Stimulated activated effector memory CD8-positive, alpha-beta T cell treated with anti-CD3 and anti-CD28 coated beads, Interleukin-12 subunit alpha, Interleukin-12 subunit beta, amount 100 ng/mL, for 72 hours (primary cell): Measurements from ENCODE around the gene TRIM24.
"Not testable (repeated sequence)": the region's sequence is repeated elsewhere in the genome, so short reads cannot be mapped to it uniquely, and the experiment has no call there.

Experiments used
- ATAC-seq: fragments of 150-1000 bp; cut with Tn5 transposase; 2 replicates; pipeline ENCODE4 v1.10.0; 2021
- DNase-seq, 2 donors: peaks; one replicate each; pipeline ENCODE4 v3.0.0; 2021 to 2022; ENCODE audit warnings: low spot score in 2 of 2
- H3K27ac Mint-ChIP-seq: one replicate; pipeline ENCODE4 v1.8.0; 2022; ENCODE audit warnings: mild to moderate bottlenecking, mixed read lengths
- H3K36me3 Mint-ChIP-seq: one replicate; pipeline ENCODE4 v1.8.0; 2022; ENCODE audit warnings: mild to moderate bottlenecking, mixed read lengths
- H3K4me1 Mint-ChIP-seq: one replicate; pipeline ENCODE4 v1.8.0; 2022; ENCODE audit warnings: mixed read lengths
- H3K4me3 Mint-ChIP-seq: one replicate; pipeline ENCODE4 v1.8.0; 2022; ENCODE audit warnings: mild to moderate bottlenecking, mixed read lengths
- H3K9me3 Mint-ChIP-seq: one replicate; pipeline ENCODE4 v1.8.0; 2022; ENCODE audit warnings: mixed read lengths

The TRIM24 gene

GRCh38 chr7:138449580-138449979 lies 10.5 kb upstream of the TRIM24 start:
- DNase-seq (peak in 1 of 2 donors; percentile 27), ATAC-seq (no peak)
- Mint-ChIP-seq H3K27ac (no peak overlapping the region), H3K9me3 (no peaks in the 10 kb centered on the region), H3K4me3 (no peak overlapping the region), H3K36me3 (no peaks in the 10 kb centered on the region), H3K4me1 (no peaks in the 10 kb centered on the region)

- Mint-ChIP-seq H3K4me3 (no peak overlapping the region), H3K27ac (no peak overlapping the region), H3K36me3 (no peaks in the 10 kb centered on the region)
These were observed 4.5 kb upstream of the TRIM24 start for GRCh38 chr7:138455609-138456008.

DNA sequence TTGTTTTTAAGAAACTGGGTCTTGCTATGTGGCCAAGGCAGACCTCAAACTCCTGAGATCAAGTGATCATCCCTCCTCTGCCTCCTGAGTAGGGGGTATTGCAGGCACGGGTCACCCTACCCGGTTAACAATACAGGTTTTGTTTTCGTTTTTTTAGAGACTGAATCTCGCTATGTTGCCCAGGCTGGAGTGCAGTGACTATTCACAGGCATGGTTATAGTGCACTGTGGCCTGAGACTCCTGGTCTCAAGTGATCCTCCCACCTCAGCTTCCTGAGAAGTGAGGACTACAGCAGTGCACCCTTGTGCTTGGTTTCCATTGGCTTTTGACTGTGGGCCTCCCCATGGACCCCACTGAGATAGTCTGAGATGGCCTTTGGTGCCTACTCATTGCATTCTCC lies 3.8 kb upstream of the TRIM24 start:
- Mint-ChIP-seq H3K4me1 (peaks cover 9% of the 10 kb centered on the region), H3K4me3 (no peak overlapping the region), H3K9me3 (no peaks in the 10 kb centered on the region), H3K36me3 (no peaks in the 10 kb centered on the region), H3K27ac (no peak overlapping the region)
- DNase-seq: no peak
- ATAC-seq: no peak

More at GRCh38 chr7:138455609-138456008, 4.5 kb upstream of the TRIM24 start:
- H3K9me3 Mint-ChIP-seq: no peaks in the 10 kb centered on the region
- H3K4me1 Mint-ChIP-seq: peaks cover 6% of the 10 kb centered on the region
- ATAC-seq (no peak), DNase-seq (no peak)

DNA sequence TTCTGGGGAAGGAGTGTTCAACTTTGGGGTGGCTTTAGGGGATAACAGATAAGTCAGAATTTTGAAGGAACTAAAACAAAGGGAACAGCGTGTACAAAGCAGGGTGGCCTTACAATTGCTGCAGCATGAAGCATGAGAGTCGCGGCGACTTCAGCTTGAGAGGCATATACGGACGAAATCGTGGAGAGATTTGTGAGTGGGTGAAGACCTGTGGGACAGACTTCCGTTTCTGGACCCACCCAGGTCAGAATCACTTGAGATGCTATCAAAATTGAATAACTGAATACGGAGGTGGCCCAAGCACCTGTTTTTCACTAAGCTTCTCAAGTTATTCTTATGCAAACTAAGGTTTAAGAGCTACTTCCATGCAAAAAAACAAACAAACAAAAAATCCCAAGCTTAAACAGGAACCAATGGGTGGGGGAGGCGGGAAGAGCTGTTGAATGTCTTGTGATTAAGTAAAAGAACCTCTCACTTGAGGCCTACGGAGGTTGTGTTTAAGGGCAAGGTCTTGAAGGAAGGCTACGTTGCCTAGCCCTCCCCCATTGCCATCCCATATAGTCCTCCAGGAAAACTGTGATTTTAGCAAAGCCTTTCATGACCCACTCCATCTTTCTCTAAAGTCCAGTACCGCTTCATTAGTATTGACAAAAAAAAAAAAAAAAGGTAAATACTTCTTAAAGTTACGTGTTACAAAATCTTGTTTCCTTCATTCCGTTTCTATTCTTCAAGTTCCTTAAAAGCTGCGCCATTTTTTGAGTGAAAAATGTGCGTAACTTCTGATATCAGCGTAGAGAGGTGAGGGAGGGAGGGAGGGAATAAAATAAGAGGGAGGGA lies 1.3 kb upstream of the TRIM24 start:
- no peak for ATAC-seq
- H3K27ac Mint-ChIP-seq: no peak overlapping the region
- peaks cover 19% of the 10 kb centered on the region for H3K4me1 Mint-ChIP-seq
- no peak for DNase-seq
- H3K9me3 Mint-ChIP-seq: no peaks in the 10 kb centered on the region
- H3K36me3 Mint-ChIP-seq: peaks cover 5% of the 10 kb centered on the region
- H3K4me3 Mint-ChIP-seq: no peak overlapping the region

DNA sequence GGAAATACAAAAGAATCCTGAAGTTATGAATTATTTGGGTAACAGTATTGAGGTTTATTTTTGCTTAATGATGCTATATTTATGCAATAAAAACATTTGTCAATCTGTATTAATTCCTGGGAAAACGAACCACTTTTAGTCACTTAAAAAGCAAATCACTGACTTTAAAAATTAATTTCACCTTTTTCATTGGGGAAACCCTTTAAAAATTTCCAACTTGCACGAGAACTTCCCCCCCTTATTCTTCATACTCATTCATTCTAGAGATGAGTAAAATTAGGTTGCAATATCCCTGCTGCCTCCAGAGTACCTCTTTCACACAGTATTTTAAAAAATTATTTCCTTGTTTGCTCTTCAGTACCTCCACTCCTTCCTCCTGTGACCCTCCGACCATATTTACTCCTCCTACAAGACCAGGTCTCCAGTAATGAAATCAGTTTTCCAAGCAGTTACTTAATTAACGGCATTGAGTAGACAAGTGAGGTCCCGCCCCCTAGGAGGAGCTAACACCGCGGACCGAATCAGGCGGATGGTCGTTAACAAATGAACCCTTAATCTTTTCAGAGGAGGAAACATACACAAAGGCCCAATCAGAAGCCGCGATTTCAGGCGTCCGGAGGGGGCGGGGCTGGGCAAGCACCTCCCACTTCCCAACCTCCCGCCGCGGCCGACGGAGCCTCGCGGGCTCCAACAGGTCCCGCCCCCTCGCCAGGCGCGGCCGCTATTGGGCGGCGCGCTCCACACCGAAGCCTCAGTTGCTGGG lies 465 bp upstream of the TRIM24 start:
- H3K4me3 Mint-ChIP-seq: peak overlapping the region; percentile 70
- ATAC-seq (peak; percentile 81), DNase-seq (peak; percentile 92 to 98)
- H3K9me3 Mint-ChIP-seq: no peaks in the 10 kb centered on the region
- peaks cover 5% of the 10 kb centered on the region for H3K36me3 Mint-ChIP-seq
- peak overlapping the region; percentile 64 for H3K27ac Mint-ChIP-seq
- H3K4me1 Mint-ChIP-seq: peaks cover 19% of the 10 kb centered on the region

DNA sequence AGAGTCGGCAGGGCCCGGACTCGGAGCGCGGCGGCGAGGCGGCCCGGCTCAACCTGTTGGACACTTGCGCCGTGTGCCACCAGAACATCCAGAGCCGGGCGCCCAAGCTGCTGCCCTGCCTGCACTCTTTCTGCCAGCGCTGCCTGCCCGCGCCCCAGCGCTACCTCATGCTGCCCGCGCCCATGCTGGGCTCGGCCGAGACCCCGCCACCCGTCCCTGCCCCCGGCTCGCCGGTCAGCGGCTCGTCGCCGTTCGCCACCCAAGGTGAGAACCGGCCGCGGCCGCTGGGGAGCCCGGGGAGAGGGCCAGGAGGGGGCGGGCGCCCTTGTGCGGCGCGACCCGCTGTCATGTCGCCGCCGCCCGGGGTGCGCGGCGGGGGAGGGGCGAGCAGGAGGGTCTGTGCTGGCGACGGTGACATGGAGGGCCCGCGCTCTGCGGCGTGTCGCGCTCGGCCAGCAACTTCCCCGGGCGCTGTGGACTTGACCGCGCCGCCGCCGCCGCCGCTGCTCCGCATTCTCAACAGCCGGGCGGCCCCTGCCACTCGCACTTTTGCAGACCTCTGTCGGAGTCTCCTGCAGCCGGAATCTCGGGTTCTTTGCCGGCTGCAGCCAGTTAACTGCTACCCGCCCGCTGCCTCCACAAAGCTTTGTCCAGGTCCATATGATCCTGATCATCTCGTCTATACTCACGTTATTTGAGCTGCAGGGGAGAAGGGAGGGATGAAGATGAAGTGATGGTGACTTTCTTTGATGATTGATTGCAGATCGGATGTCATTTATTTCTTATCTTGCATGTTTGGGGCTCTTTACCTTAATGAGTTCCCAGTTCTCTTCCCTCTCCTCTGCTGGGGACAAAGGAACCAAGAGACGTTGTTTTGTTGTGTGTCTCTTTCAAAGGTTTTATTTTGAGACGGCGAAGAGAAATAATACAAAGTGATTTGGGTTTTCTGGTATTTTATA lies 869 bp downstream of the TRIM24 start:
- Mint-ChIP-seq H3K9me3 (no peaks in the 10 kb centered on the region), H3K27ac (peak overlapping the region; percentile 85), H3K4me1 (peaks cover 21% of the 10 kb centered on the region), H3K36me3 (peaks cover 5% of the 10 kb centered on the region), H3K4me3 (peak overlapping the region; percentile 70)
- ATAC-seq: peak; percentile 41
- peak; percentile 51 to 83 for DNase-seq

- not testable (repeated sequence) for DNase-seq, H3K36me3 Mint-ChIP-seq, H3K27ac Mint-ChIP-seq, ATAC-seq, H3K9me3 Mint-ChIP-seq
- H3K4me1 Mint-ChIP-seq: peaks cover 25% of the 10 kb centered on the region
- peak overlapping the region; percentile 70 for H3K4me3 Mint-ChIP-seq
These were observed 3.2 kb downstream of the TRIM24 start for GRCh38 chr7:138463291-138463618.

DNA sequence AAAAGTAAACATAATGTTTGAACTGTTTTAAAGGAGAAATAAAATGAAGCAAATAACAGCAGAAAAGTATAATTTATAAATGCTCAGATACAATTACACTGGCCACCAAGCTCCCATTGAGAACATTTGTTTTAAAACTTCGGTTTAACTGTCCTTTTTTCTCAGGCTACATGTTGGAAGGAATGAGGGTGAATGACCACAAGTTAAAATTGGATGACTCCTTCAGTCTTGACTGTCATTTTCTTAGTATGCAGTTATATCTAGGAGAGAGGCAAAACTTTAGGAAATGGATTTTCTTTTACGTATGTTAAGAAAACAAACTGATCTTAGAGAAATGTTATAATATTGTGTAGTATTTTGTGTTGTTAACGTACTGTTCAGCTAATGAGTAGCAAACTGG lies 5.0 kb downstream of the TRIM24 start:
- no peaks in the 10 kb centered on the region for H3K9me3 Mint-ChIP-seq
- no peak for ATAC-seq
- H3K27ac Mint-ChIP-seq: no peak overlapping the region

GRCh38 chr7:138466069-138466756 lies 6.2 kb downstream of the TRIM24 start:
- not testable (repeated sequence) for H3K9me3 Mint-ChIP-seq, H3K36me3 Mint-ChIP-seq, H3K4me3 Mint-ChIP-seq, DNase-seq, H3K27ac Mint-ChIP-seq
- ATAC-seq: peak; percentile 50
- H3K4me1 Mint-ChIP-seq: peaks cover 28% of the 10 kb centered on the region

More for the DNA sequence above, 5.0 kb downstream of the TRIM24 start:
- H3K4me1 Mint-ChIP-seq: peaks cover 31% of the 10 kb centered on the region
- DNase-seq: no peak
- H3K4me3 Mint-ChIP-seq: no peak overlapping the region
- H3K36me3 Mint-ChIP-seq: peaks cover 5% of the 10 kb centered on the region

DNA sequence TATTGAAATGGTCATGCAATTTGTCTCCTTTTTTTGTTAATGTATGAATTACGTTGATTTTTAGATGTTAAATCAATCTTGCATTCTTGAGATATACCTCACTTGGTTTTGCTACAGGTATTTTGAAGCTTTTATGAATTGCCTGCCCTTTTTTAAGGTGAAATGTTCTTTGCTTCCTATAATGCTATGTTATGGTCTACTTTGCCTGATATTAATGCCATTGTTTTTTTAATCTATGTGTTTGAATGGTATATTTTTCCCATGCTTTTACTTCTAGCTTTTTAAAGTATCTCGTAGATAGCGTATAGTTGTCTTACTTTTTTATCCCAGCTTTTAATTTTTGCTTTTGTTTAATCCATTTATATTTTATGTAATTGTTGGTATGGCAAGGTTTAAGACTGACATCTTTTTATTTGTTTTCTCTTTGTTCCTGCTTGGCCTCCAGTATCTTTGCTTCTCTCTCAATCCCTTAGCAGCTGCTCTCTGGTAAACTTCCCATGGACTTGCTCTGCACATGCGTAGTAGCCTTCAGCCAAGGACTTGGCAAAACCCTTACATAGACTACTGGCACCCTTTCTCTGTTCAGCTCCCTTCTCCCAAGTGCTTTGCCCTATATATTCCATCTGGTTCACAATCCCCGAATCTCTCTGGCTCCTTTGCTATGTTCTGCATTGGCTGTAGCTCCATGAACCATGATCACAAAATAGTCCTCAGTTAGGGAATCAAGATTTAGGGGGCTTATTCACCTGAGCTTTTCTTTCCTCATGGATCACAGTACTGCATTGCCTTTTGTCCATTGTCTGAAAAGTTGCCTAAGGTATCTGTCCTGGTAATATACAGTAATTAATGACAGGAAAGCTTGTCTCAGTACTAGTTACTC lies 8.4 kb downstream of the TRIM24 start:
- peaks cover 32% of the 10 kb centered on the region for H3K4me1 Mint-ChIP-seq
- peaks cover under 1% of the 10 kb centered on the region for H3K36me3 Mint-ChIP-seq
- H3K4me3 Mint-ChIP-seq: no peak overlapping the region
- no peaks in the 10 kb centered on the region for H3K9me3 Mint-ChIP-seq
- H3K27ac Mint-ChIP-seq: no peak overlapping the region
- ATAC-seq: no peak
- DNase-seq: no peak

- DNase-seq (no peak), ATAC-seq (no peak)
- no peak overlapping the region for H3K4me3 Mint-ChIP-seq
- no peaks in the 10 kb centered on the region for H3K9me3 Mint-ChIP-seq
- H3K27ac Mint-ChIP-seq: no peak overlapping the region
- peaks cover 41% of the 10 kb centered on the region for H3K4me1 Mint-ChIP-seq
- H3K36me3 Mint-ChIP-seq: no peaks in the 10 kb centered on the region
These were observed 10.5 kb downstream of the TRIM24 start for GRCh38 chr7:138470391-138471157.

- no peaks in the 10 kb centered on the region for H3K36me3 Mint-ChIP-seq
- no peak for DNase-seq
- no peak overlapping the region for H3K4me3 Mint-ChIP-seq
- H3K9me3 Mint-ChIP-seq: no peaks in the 10 kb centered on the region
- H3K4me1 Mint-ChIP-seq: peaks cover 43% of the 10 kb centered on the region
- ATAC-seq: no peak
- H3K27ac Mint-ChIP-seq: no peak overlapping the region
These were observed 12.4 kb downstream of the TRIM24 start for GRCh38 chr7:138472292-138473079.

DNA sequence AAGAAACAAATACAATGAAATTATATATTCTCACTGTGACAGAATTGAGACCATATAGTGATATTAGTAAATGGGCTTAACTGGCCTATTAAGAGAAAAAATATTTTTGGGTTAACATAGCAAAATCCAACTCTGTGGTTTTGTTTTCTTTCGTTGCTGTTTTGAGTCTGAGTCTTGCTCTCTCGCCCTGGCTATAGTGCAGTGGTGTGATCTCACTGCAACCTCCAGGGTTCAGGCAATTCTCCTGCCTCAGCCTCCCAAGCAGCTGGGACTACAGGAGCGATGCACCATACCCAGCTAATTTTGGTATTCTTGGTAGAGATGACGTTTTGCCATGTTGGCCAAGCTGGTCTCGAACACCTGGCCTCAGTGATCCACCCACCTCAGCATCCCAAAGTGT lies 15.3 kb downstream of the TRIM24 start:
- DNase-seq (no peak), ATAC-seq (no peak)
- Mint-ChIP-seq H3K27ac (no peak overlapping the region), H3K36me3 (no peaks in the 10 kb centered on the region), H3K4me3 (no peak overlapping the region), H3K4me1 (peaks cover 44% of the 10 kb centered on the region), H3K9me3 (no peaks in the 10 kb centered on the region)
